HG03095 (cell line): ENCODE data around the gene FBRSL1.
A peak's percentile ranks its signal among the peaks of the same experiment; 100 is the strongest.
"Not testable (repeated sequence)": the region's sequence is repeated elsewhere in the genome, so short reads cannot be mapped to it uniquely, and the experiment has no call there.

ENCODE experiments used
- ATAC-seq: cut with Tn5 transposase; IDR thresholded peaks from one replicate; pipeline ENCODE4 v1.9.1; 2021; ENCODE audit warnings: moderate library complexity; ENCODE audit not compliant: unreplicated experiment

FBRSL1 gene

GRCh38 chr12:132489602-132490266, at the start of gene FBRSL1:
Gene FBRSL1, plus strand, starts transcription at chr12:132490151.
- ATAC-seq: peak; percentile 53

- ATAC-seq: not testable (repeated sequence)
Measured at GRCh38 chr12:132440420-132440819, 49.5 kb upstream of the FBRSL1 start.

GRCh38 chr12:132441871-132442863, 47.8 kb upstream of the FBRSL1 start:
- no peak for ATAC-seq

- no peak for ATAC-seq
Measured at GRCh38 chr12:132443091-132443490, 46.9 kb upstream of the FBRSL1 start.

GRCh38 chr12:132444283-132444682, 45.7 kb upstream of the FBRSL1 start:
- no peak for ATAC-seq

GRCh38 chr12:132444957-132445883, 44.7 kb upstream of the FBRSL1 start:
- no peak for ATAC-seq

GRCh38 chr12:132445884-132446632, 43.9 kb upstream of the FBRSL1 start:
- no peak for ATAC-seq

- no peak for ATAC-seq
Measured at GRCh38 chr12:132446633-132447326, 43.2 kb upstream of the FBRSL1 start.

- no peak for ATAC-seq
Measured at GRCh38 chr12:132447327-132447720, 42.6 kb upstream of the FBRSL1 start.

- ATAC-seq: no peak
Measured at GRCh38 chr12:132447731-132448462, 42.1 kb upstream of the FBRSL1 start.

GRCh38 chr12:132448463-132448820, 41.5 kb upstream of the FBRSL1 start:
- no peak for ATAC-seq

- ATAC-seq: peak; percentile 56
Measured at GRCh38 chr12:132449565-132450417, 40.2 kb upstream of the FBRSL1 start.

GRCh38 chr12:132450418-132451171, 39.4 kb upstream of the FBRSL1 start:
- peak; percentile 5 for ATAC-seq

GRCh38 chr12:132451172-132451835, 38.6 kb upstream of the FBRSL1 start:
- peak; percentile 40 for ATAC-seq

- ATAC-seq: no peak
Measured at GRCh38 chr12:132451836-132452195, 38.1 kb upstream of the FBRSL1 start.

GRCh38 chr12:132452596-132453350, 37.2 kb upstream of the FBRSL1 start:
- no peak for ATAC-seq
